GM19397 (cell line): ENCODE measurements around the gene CNOT10.
"Not testable (repeated sequence)": the region's sequence is repeated elsewhere in the genome, so short reads cannot be mapped to it uniquely, and the experiment has no call there.

Experiments used
- ATAC-seq: cut with Tn5 transposase; IDR thresholded peaks from one replicate; pipeline ENCODE4 v1.9.1; 2021; ENCODE audit warnings: mild to moderate bottlenecking, moderate library complexity; ENCODE audit not compliant: unreplicated experiment

Gene CNOT10

DNA sequence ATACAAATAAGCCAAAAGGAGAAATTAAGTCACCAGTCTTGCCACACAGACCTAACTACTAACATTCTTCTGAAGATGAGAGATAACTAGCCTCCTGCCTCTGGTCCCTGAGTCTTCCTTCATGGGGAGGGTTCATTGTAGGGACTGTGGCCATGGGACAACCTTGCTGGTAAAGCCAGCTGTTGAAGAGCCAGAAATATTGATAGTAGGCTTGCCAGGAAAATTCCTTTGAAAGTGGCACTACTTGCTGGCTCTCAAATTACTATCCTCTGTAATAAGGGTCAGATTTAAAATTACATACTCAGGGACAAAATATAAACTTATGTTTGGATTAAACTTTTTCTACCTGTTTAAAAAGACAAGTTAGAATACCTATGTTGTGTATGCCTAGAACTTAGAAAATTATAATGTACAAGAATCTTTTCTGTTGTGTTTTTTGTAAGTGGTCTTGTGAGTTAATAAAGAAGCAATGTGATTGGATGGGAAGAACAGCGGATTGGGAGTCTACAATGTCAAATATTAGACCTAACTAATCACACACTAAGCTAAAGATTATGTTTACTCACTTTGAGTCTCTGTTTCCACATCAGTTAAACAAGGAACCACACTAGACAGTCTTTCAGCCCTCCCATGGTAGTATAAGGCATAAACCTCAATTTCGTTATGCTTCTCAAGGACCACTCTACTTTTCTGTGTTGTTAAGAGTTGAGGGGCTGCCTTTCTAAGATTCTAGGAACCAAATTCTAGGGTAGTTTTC, 72.8 kb downstream of the CNOT10 start:
- ATAC-seq: no peak

GRCh38 chr3:32758375-32758753, 73.4 kb downstream of the CNOT10 start:
- ATAC-seq: no peak

DNA sequence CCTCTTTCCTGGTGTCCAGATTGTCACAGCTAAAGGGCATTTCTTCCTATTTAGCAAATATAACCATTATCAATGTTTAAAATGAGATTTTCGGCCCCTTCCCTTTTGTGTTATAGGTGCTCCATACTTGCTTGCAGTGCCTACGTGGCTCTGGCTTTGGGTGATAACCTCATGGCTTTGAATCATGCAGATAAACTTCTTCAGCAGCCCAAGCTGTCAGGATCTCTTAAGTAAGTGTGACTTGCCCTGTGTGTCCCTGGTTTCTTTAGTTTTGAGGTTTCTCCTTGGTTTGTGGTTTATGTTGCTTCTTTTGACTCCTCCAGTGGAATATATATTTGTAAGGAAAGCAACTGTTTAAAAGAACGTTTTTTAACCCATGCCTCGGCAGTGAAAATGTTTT, 74.4 kb downstream of the CNOT10 start:
- ATAC-seq: no peak

GRCh38 chr3:32764481-32764880, 79.5 kb downstream of the CNOT10 start:
- no peak for ATAC-seq

- no peak for ATAC-seq
Measured at GRCh38 chr3:32778389-32778788, 93.4 kb downstream of the CNOT10 start.

DNA sequence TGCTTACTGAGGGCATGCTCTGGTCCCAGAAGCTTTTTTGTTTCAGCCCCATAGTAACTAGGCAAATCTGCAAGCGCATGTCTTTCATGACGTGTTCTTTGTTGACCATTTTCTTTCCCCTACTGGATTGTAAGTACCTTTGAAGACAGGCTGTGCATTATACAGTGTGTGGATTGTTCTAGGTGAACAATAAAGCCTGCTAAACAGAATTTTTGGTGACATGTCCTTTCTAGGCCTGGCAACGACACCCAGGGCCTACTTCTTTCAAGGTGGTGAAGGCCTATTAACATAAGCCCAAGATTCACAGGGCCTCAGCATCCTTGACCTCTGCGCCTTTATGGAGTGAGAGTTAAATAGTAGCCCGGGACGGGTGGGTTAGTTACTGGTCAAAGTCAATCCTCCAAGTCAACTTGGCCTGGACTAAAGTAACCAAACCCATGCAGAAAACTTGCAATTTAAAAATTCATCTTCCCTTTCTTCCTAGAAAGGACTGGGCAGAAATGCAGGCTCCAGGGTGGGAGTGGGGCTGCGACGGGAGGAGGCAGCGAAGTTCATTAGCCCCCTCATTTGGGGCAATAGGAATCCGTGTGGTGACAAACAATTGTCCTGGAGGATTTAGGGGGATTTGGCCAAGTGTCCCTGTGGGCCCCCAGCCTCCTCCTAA, 95.2 kb downstream of the CNOT10 start:
- ATAC-seq: no peak

- peak; percentile 27 for ATAC-seq
Measured at GRCh38 chr3:32780735-32781210, 95.8 kb downstream of the CNOT10 start.

GRCh38 chr3:32781211-32781968, 96.4 kb downstream of the CNOT10 start:
- peak; percentile 97 for ATAC-seq

DNA sequence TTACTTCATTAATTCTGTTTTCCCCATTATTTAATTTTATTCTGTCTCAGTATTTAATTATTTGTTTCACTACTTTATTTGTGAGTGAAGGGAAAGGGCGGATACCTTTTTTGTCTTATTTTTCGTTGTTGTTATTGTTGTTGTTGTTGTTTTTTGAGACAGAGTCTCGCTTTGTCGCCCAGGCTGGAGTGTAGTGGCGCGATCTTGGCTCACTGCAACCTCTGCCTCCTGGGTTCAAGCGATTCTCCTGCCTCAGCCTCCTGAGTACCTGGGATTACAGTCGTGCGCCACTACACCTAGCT, 96.9 kb downstream of the CNOT10 start:
- not testable (repeated sequence) for ATAC-seq

DNA sequence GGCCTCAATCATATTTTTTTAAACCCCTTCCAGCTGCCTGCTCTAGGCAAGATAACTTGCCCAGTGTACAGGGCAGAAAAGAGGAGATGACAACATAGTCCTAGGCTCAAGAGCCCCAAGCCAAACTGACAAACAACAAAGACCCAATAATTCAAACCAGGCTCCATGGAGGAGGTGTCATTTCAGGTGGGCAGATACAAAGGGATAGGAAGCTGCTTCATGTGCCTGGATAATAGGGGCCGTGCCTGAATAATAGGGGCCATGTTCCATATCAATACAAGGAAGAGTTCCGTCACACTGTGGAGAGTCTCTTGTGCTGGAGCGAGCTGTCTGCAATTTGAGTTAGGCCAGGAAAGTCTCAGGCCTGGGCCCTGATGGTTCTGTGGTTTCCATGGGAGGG, 97.4 kb downstream of the CNOT10 start:
- ATAC-seq: no peak

GRCh38 chr3:32791833-32792232, 106.8 kb downstream of the CNOT10 start:
- no peak for ATAC-seq

DNA sequence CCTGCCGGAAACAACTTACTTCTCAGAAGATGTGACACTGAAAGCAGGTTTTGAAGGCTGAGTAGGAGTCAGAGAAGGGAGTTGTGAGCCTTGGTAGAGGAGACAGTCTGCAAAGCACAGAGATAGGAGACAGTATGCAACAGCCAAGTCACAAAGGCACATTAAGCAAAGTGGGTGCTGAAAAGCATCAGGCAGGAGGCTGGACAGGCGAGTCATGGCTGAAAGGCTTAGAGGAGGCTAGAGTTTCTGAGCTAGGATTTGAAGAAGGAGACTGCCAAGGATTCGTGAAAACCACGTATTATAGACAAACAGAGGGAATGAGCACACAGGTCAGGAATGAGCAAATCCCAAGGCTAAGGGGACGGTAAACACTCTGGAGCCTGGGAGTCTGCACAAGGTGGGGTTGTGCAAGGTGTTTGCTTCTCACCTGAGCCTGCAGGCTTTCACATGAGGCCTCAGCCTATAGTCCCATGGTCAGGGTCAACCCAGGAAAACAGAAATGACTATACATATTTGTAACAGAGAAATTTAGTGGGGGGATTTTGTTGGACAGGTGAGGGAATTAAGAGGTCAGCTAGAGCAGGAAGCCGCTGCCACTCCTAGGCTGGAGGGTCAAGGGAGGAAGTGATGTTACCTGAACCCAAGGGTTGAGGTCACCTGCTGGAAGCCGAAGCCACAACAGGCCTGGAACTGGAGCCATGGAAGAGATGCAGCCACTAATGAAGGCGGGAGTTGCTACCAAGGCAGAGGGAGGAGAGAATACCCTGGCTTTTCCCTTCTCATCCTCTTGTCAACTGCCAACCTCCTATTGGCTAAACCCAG, 109.7 kb downstream of the CNOT10 start:
- no peak for ATAC-seq

- not testable (repeated sequence) for ATAC-seq
Measured at GRCh38 chr3:32796384-32796950, 111.5 kb downstream of the CNOT10 start.

GRCh38 chr3:32797776-32798175, 112.8 kb downstream of the CNOT10 start:
- no peak for ATAC-seq

- not testable (repeated sequence) for ATAC-seq
Measured at GRCh38 chr3:32801440-32801839, 116.5 kb downstream of the CNOT10 start.

DNA sequence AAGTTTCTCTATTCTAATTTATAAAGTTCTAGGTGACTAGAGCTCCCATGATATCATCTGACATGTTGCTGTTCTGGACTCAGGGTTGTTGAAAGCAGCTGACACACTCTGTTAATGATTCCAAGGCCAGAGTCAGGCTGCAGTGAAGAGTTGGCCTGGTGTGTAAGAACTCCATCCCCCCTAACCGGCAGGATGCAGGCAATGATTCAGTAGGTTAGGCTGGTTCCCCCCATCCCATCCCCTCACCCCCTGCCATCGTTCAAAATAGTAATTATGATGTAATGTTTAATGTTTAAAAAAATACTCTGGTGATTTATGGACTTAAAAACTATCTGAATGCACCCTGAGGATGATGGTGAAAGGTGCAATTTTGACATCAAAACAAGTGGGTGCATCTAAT, 128.2 kb downstream of the CNOT10 start:
- no peak for ATAC-seq

- no peak for ATAC-seq
Measured at GRCh38 chr3:32814361-32814760, 129.4 kb downstream of the CNOT10 start.

GRCh38 chr3:32815841-32816438, 131.0 kb downstream of the CNOT10 start:
- ATAC-seq: no peak

- ATAC-seq: no peak
Measured at GRCh38 chr3:32816439-32817256, 131.7 kb downstream of the CNOT10 start.

DNA sequence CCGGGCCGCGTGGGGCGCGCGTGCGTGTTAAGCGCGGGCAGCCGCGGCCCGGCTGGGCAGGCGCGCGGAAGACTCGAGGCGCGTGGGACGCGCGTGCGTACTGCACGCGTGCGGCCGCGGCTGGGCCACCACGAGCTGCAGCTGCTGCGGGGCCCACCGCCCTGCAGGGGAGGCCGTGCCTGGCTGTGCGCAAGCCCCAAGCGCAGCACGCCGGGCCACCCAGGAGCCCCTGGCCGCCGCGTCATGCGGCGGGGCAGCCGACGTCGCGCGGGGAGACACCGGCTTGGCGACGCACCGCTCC, 132.2 kb downstream of the CNOT10 start:
- ATAC-seq: no peak
